A673 (cell line): ENCODE measurements around the gene HS6ST2.

Experiments used
- EZH2 ChIP-seq: fragments of 200-600 bp; sonication (generic); IDR thresholded peaks from 2 replicates; pipeline ENCODE4 v1.6.1; 2017; ENCODE audit warnings: borderline replicate concordance, low read depth, mild to moderate bottlenecking, mixed read lengths, antibody characterized with exemption, low read length; ENCODE audit not compliant: poor library complexity, severe bottlenecking
- TF ChIP-seq, protein P1 (sequence below): fragments of 300-800, 200-600 bp; sonication (generic); conservative IDR thresholded peaks from 2 replicates; pipeline ENCODE4 v1.5.1; 2017; ENCODE audit warnings: low read depth, mild to moderate bottlenecking, antibody characterized with exemption, low read length, moderate library complexity, mixed read lengths

DNA sequence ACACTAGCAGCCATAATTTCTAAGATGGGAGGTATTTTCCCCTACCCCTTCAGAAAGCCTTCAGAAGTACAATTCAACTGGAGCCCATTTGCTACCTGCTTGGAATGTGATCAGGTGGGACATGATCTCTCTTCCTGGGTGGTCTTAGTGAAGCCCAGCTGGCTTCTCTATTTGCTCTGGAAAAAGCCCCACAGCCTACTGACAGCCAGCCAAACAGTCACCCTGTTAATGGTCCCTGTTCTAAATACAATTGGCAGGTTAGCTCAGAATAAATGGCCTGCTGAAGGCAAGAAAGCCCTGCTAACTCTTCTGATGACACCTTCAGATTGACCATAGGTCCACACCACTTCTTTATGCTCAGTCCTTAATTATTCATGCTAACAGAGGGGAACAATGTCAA is 39.9 kb downstream of the HS6ST2 start:
- TF ChIP-seq, protein P1, sequence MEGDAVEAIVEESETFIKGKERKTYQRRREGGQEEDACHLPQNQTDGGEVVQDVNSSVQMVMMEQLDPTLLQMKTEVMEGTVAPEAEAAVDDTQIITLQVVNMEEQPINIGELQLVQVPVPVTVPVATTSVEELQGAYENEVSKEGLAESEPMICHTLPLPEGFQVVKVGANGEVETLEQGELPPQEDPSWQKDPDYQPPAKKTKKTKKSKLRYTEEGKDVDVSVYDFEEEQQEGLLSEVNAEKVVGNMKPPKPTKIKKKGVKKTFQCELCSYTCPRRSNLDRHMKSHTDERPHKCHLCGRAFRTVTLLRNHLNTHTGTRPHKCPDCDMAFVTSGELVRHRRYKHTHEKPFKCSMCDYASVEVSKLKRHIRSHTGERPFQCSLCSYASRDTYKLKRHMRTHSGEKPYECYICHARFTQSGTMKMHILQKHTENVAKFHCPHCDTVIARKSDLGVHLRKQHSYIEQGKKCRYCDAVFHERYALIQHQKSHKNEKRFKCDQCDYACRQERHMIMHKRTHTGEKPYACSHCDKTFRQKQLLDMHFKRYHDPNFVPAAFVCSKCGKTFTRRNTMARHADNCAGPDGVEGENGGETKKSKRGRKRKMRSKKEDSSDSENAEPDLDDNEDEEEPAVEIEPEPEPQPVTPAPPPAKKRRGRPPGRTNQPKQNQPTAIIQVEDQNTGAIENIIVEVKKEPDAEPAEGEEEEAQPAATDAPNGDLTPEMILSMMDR, result no peak
- TF ChIP-seq EZH2, result no peak
